Endometrium (tissue), 2 donors: Measurements from ENCODE around the gene TCF7L1.

Experiments
- FAIRE-seq: peaks from 2 replicates; lab custom pipeline; 2012; peaks lifted over from hg19 to GRCh38; lab: Jason Lieb, UNC
- donor health status: control.
- donor health status: control.

TCF7L1 gene

DNA sequence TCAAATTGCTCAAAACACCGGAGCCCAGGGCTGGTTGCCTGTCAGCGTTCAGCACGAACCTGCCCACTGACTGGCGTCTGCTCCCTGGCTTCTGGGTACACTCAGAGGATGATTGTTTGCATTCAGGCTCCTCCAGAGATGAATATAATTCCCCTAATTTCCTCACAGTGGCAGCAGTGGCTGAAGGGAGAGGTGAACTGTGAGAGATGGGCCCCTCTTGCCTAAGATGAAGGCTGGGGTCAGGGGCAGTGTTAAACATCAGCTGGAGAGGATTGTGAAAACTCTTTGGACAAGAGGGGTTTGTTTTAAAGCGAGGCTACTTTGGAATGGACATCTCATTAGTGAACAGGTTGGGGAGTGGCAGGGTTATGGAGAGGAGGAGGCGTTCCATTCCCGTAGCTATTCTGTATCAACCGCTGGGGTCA lies 31.0 kb downstream of the TCF7L1 start:
- no peak for FAIRE-seq

DNA sequence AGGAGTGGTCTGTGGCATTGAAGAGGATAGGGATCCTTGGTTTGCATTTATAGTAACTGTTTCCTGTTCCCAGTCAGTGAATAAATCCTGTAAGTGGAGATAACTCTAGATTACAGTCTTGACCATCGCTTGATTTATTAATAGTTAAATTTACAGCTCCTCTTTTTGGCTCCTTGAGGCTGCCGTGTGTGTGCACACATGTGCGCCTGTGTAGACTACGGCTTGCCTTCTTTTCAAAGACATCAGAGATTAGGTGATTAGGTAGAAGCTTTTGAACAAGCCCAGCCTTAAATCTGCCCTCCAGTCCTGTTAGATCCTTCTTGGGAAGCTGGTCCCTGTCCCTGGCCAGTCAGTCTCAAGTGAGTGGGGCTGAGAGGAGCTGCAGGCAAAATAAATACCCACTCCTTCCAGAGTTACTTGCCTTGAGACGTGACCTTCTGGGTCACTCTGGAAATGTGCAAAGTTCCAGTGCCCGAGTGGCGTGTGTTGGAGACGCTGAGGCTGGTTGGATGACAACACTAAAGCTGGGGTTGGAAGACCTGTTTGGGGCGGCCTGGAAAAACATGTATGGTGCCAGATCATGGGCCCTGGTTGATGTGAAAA lies 32.0 kb downstream of the TCF7L1 start:
- FAIRE-seq: no peak

DNA sequence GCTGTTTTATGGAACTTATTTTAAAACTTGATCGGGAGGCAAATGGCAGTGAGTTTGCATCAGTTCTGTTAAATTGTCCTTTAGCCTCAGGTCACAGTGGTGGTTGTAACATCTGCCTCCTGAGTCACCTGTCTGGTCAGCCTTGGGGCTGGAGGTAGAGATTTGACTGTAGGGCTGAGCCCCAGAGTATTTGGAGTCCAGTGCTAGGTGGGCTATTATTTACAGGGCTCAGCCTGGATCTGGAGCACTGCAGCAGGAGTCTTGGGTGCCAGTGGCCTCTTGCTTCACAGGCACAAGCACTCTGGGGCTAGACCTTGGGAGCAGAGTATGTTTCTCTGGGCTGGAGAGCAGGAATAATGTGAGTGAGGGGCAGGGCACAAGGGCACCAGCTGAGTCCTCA lies 32.8 kb downstream of the TCF7L1 start:
- no peak for FAIRE-seq

DNA sequence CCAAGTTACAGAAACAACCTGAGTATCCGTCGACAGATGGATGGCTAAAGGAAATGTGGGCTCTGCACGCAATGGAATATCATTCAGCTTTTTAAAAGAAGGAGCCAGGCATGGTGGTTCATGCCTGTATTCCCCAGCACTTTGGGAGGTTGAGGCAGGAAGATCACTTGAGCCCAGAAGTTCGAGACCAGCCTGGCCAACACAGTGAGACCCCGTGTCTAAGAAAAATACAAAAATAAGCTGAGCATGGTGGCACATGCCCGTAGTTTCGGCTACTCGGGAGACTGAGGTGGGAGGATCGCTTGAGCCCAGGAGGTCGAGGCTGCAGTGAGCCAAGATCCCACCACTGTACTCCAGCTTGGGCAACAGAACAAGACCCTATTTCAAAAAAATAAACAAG lies 34.3 kb downstream of the TCF7L1 start:
- FAIRE-seq: no peak

DNA sequence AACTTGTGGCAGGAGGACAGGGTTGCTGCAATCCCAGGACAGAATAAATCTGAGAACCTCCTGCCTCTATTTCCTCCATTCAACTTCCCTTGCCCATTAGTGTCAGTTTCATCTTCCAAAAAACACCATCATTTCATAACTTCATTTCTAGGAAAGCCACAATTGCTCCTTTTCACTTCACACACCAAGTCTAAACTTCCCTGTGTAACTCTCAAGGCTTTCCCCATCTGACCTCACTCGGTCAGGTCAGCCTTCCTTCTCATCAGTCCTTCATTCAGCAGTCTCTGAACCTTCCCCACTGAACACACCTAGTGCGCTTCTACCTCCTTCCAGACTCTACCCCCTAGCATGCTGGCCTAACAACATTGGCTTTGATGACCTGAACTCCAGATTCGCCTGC lies 35.8 kb downstream of the TCF7L1 start:
- FAIRE-seq: no peak

DNA sequence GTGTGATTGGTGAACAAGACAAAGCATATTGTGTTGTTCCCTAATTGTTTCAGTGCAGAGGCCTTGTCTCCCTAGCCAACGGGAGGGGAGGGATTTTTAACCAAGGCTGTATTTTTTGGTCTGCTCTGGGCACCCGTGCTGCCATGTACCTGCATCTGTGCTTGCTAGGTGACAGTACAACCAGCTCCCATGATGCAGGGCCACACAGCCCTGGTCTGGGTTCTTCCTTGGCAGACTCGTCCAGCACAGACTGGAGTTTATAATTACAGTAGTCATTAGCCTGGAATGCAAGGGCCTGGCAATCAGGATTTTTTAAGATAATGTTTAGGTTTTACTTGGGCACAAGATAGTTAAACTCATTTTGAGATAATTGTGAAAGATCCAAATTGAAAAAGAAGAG lies 36.4 kb downstream of the TCF7L1 start:
- FAIRE-seq: no peak

DNA sequence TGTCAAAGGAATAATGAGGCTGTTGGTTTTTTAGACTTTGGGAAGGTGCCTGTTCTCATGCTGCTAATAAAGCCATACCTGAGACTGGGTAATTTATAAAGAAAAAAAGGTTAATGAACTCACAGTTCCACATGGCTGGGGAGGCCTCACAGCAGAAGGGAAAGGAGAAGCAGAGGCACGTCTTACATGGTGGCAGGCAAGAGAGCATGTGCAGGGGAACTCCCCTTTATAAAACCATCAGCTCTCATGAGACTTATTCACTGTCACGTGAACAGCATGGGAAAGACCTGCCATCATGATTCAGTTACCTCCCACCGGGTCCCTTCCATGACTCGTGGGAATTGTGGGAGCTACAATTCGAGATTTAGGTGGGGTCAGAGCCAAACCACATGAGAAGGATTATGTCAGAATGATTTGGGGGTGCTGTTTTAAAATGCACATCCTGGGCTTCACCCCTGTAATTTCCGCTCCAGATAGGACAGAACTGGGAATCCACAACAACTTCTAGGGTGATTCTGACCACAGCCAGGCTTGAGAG lies 37.8 kb downstream of the TCF7L1 start:
- no peak for FAIRE-seq

DNA sequence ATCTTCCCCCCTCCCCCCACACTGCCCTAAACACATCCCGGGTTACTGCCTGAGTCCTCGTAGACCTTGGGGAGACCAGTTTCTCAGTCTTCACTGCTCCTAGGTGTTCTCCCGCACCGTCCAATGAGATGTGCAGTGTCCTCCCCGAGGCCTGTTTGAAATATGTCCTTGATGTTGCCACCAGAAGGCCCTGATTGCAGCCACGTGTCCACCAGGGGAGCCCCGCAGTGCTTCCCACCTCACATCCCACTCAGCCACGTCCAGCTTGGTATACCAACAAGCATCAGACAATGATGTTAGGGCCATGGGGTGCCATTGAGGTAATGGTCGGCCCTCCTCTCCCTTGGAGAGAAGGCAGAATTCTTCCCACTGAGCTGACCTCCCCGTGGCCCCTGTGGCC lies 38.7 kb downstream of the TCF7L1 start:
- FAIRE-seq: no peak

DNA sequence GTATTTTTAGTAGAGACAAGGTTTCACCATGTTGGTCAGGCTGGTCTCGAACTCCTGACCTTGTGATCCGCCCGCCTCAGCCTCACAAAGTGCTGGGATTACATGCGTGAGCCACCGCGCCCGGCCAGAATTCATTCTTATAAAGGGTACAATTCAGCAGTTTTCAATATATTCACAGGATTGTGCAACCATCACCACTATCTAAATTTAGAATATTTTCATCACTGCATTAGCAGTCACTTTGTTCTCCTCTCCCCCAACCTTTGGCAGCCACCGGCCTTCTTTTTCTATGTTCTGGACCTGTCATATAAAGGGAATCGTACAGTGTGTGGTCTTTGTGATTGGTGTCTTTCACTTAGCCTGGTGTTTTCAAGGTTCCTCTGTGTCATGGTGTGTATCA lies 40.7 kb downstream of the TCF7L1 start:
- no peak for FAIRE-seq

DNA sequence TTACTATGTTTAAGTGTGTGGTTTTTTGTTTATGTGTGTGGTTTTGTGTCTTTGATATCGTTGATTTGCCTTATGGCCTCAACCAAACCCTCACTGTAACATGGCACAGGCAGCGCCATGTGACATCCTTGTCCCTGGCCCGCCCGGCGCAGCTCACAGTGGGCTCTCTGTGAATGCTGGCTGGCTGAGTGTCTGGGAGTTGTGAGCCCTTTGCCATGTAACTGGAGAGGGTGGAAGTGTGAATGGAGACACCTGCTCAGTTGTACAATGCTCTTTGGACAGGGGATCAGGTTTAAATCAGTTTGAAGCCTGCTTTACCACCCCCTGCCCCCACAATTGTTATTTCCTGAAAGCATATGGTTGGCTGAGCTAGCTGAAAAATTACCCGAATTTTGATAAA lies 41.8 kb downstream of the TCF7L1 start:
- FAIRE-seq: no peak

DNA sequence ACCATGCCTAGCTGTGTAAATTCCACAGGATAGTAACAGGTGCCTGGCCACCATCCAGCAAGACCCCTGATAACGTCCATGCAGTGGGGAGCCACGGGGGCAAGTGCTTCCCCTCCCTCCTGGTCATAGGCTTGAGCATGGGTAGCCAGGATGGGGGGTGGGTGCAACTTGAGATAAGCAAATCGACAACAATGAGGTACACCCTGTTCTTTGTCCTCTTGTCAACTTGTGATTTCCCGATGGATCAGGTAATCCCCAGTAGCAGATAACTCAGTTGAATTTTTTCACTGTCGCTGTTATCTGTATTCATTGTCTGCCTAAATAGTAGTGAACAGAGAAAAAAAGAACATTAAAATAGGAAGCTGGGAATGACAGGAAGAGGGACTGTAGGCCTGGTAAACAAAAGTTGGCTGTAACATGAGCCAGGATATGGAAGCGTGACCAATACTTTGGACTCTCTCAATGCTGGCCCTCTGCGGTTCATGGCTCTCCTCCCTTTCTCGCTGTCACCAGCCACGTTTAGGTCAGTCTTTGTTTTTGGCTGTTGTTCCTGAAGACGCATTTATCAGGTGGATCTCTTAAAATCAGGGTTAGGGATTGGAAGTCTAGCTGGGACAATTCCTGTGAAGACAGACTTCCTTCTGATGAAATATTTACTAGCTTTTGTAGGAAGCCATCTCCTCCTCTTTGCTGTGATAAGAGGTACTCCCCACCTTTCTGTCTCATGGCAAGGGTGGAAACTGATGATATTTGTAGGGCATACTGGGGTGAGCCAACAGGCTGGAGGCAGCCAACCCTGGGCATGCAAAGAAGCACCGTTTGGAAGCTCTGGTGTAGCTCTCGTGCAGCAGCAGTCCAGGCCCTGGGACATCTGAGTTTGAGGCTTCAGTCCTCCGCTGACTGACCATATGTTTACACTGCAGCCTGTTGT lies 42.4 kb downstream of the TCF7L1 start:
- FAIRE-seq: no peak

DNA sequence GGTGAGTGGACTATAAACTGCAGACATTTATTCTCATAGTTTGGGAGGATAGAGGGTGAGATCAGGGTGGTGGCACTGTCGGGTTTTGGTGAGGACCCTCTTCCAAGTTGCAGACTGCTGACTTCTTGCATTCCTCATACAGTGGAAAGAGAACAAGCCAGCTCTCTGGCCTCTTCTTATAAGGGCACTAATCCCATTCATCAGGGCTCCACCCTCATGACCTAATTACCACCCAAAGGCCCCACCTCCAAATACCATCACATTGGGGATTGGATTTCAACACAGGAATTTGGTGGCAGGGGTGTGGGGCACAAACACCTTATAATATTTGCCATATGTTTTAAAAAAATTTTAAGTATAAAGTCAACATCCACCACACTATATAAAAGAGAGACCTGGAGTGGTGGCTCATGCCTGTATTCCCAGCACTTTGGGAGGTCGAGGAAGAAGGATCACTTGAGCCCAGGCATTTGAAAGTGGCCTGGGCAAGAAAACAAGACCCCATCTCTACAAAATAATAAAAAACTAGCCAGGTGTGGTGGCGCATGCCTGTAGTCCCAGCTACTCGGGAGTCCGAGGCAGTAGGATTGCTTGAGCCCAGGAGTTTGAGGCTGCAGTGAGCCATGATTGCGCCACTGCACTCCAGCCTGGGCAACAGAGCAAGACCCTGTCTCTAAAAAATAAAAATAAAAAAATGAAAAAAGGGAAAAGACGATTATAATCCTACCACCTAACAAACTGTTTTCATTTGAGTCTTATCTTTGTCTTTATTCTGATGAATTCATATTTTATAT lies 44.0 kb downstream of the TCF7L1 start:
- FAIRE-seq: no peak

DNA sequence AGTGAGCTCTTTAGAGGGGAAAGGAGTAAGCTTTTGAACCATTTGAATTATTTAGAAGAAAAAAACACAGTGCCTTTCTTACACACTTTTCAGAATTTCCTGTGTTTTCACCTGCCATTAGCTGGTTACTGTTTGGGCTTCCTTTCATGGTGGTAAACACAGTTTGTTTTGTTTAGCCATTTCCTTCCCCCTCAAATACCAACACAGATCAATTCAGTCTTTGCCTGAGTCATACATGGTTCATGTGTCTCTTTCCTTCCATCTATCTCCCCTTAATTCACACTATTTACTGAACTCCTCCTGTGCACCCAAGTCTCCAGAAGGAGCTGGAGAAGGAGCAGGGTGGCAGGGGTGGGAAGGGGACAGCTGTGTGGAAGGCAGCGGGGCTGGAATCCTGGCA lies 45.0 kb downstream of the TCF7L1 start:
- FAIRE-seq: no peak

DNA sequence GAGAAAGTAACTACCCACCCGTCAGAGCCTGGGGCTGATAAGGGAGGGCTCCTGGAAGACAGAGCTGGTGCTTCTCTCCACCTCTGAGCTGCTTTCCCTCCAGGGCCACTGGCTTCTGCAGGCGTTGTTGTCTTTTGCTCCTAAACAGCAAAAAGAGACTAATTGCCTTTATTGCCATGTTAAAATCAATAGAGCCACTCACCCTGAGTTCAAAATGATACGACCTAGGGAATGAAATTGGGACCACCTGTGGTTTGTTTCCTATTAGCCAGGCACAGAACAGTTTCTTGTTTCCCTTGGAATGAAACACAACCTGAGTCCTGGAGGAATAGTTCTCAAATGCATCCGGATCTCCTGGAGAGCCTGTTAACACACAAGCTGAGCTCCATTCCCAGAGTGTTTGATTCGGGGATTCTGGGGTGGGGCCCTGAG lies 45.8 kb downstream of the TCF7L1 start:
- FAIRE-seq: no peak

DNA sequence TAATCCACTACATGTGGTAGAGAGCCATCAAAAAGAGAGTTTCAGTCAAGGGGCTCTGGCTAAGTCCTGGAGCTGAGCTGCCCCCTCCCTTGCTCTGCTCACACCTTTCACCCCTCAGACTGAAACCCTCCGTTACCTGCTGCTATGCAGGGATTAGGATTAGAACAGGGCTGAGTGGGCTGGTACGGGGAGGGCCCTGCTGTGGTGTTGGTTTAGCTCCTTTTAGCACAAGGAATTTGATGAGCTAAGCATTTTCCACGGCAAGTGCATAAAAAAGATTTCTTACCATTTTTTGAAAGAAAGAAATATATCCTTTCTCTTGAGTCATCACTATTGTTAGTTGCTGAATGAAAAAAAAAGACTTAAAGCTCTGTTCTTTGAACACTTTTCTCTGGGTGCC lies 46.3 kb downstream of the TCF7L1 start:
- FAIRE-seq: no peak

DNA sequence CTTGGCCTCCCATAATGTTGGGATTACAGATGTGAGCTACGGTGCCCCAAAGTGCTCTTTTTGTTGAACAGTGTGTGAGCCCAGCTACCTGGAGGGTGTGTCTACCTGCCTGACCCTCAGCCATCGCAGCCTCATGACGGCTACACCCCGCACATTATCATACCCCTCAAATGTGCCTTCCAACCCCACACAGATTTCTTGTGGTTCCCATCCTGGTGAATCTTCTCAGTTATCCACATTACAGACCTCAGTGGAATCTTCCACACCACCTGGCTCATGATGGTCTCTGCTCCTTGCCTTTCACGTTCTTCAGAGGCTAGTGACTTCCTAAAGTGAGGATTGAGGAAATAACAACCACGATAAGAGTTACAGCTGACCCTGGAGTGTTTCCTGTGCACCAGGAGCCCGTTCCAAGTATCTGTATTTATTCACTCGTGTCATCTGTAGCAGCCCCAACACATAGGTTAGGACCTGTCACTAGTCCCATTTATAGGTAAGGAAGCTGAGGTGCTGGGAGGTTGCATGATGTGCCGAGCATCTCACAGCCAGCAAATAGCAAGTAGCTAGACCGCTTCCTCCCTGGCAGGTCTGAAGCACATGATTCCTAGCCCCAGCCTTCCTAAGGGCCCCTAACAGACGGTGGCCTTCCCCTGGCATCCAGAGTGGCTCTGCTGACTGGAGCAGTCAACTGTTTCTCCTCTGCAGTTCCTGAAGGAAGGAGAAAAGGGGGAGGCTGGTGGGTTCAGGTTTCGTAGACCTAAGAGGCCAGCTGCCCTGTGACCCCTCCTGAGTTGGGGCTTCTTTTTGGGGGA lies 47.3 kb downstream of the TCF7L1 start:
- FAIRE-seq: no peak

DNA sequence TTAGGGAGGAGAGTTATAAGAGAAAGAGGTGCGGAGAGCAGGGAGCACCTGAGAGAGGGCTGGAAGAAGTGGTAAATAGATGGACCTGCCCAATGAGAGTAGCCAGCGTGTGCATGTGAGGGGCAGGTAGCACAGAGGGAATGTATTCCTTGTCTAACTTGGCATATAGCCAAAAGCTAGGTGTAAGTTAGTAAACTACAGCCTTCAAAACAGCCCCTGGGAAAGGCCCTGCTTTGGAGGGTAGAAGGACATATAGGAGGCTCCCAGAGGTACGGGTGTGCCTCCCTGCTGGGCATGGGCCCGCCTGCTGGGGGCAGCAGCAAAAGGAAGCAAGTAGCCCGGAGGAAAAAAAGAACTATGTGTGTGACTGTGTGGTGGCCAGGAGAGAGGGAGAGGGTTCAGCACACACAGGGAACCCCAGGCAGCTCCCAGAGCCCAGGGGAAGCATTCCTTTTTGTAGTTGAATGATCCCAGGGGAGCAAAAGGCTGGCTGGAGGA lies 48.0 kb downstream of the TCF7L1 start:
- no peak for FAIRE-seq

DNA sequence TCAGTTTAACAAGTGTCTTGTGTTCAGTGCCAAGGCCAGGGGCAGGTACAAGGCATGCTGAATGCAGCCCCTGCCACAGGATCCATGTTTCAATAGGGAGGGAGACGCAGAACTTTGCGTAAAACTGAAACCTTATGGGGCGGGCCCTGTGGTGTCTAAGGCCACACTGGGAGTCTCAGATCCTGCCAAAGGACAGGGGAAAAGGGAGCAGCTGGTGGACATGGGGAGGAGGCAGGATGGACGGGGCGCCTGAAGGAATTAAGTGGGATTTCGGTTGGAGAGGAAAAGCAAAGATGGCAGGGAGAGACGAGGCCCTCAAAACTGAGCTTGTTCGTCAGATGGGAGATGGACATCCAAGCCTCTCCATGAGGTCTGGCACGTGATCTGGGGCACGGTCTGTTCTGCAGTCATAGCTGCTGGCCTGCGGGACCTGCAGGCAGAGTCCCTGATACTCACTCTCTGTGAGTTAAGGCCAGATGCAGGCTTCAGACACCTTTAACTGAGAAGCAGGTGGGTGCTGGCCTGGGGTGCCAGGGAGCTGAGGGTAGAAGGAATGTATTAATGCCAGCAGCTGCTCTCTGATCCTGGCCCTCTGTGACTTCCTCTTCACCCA lies 48.8 kb downstream of the TCF7L1 start:
- FAIRE-seq: no peak

DNA sequence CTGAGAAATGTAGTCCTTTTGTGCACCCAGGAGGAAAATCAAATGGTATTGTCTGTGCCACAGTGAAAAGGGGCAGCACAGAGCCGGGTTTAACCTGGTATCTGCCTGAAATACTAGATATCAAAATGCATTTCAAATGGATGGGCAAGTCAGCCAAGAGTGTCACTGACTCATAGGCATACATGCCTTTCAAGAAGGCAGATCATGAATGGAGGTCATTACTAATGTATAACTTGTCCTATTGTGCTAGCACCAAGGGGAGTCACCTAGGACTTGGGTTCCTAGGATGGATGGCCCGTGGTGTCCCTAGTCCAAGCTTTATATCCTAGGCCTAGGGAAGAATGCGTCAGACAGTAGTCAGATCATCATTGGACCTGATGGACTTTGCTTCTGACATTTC lies 49.9 kb downstream of the TCF7L1 start:
- FAIRE-seq: no peak

DNA sequence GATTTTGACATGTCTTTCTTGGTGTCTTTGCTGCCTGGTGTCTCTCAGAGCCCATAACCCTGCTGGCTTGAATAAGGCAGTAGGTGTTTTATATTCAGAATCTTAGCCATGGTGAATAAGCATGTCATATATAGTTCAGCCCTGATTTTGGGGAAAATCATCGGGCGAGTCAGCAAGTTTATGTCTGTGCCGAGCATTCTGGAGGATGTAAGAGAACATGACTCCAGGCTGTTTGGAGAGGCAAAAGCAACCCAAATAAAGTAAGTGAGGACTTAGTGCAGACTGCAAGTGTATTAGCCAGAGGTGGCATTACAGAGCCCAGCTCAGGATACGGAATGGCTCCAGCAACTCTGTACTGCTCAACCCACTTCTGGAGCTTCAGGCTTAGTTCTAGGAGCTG lies 50.3 kb downstream of the TCF7L1 start:
- no peak for FAIRE-seq

DNA sequence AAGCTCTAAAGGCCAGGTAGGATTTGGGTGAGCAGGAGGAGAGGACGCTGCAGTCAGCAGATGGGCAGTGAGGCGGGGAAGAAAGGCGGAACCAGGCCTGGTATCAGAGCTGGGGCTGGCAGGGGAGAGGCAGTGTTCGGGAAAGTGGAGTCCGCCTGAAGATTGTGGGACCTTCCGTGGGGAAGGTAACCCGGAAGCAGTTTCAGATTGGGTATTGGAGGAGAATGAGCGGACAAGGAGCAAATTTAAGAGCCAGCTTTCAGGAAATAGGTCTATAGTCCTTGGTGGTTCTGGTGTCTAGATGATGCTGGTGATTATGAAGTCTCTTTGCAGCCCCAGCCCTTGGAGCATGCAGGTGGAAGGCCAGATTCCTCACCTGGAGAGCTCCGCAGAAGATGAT lies 51.0 kb downstream of the TCF7L1 start:
- FAIRE-seq: no peak
